Measurements from ENCODE around the gene CEP112.
"Not testable (repeated sequence)": the region's sequence is repeated elsewhere in the genome, so short reads cannot be mapped to it uniquely, and the experiment has no call there.

CEP112 gene

DNA sequence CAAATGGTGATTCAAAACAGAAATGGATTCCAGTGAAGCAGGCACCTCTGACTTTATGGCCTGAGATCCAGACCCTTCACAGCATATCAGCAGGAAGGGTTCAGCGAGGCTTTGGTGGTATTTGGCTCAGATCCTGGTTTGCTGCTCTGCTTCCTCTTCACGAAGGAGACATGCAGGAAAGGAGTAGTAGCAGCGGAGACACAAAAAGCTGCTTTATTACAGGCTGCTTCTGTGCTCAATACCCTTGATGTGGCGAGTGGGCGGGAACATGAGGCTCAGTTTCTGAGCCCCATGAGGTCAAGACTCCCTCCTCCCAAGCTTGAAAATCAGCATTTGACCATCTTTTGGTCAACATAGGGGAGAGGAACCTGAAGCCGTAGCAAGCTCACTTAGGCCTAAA, 417.1 kb downstream of the CEP112 start:
- DNase-seq (ENCODE audit: low spot score) = no peak

GRCh38 chr17:65772989-65773388, 418.9 kb downstream of the CEP112 start:
- DNase-seq (ENCODE audit: low spot score) = no peak

DNA sequence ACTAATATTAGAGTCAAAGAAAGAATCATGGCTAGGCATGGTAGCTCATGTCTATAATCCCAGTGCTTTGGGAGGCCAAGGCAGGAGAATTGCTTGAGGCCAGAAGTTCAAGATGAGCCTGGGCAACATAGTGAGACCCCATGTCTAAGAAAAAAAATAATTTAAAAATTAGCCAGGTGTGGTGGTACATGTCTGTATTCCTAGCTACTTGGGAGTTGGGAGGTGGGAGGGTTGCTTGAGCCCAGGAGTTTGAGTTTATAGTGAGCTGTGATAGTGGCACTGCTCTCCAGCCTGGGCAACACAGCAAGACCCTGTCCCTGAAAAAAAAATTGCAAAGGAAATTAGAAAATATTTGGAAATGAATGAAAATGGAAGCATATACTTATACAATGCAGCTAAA, 420.2 kb downstream of the CEP112 start:
- DNase-seq (ENCODE audit: low spot score) = no peak

DNA sequence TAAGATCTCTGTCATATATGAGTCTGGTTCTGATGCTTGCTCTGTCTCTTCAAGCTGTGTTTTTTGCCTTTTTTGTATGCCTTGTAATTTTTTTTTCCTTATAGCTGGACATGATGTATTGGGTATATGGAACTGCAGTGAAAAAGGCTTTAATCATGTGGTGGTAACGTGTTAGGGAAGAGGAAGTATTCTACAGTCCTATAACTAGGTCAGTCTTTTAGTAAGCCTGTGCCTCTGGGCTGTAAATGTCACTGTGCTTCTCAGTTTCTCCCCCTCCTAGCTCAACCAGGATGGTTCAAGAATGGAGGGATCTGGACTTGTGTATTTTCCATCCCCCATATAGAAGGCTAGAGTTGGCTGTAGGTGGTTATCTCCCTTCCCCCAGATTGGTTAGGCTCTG, 428.1 kb downstream of the CEP112 start:
- no peak for DNase-seq (ENCODE audit: low spot score)

GRCh38 chr17:65762973-65763372, 429.0 kb downstream of the CEP112 start:
- no peak for DNase-seq (ENCODE audit: low spot score)

DNA sequence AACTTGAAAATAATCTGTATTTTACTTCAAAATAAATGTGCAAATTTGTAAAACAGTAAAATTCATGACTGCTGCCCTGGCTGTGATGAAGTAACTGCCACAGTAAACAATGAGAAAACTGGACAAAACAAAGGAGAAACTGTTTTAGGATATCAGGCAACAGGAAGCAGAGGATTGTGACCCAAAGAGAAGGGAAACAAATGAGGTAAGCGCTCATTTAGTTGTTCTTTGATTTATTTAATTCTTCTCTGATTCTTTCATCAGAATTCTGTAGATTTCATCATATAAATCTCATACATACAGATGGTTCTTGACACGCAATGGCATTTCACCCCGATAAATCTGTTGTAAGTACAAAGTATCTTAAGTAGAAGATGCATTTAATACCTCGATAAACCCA, 432.4 kb downstream of the CEP112 start:
- DNase-seq (ENCODE audit: low spot score) = no peak

- DNase-seq (ENCODE audit: low spot score) = no peak
Measured at GRCh38 chr17:65756760-65757159, 435.2 kb downstream of the CEP112 start.

GRCh38 chr17:65755799-65756198, 436.1 kb downstream of the CEP112 start:
- no peak for DNase-seq (ENCODE audit: low spot score)

GRCh38 chr17:65754630-65755029, 437.3 kb downstream of the CEP112 start:
- DNase-seq (ENCODE audit: low spot score) = no peak

DNA sequence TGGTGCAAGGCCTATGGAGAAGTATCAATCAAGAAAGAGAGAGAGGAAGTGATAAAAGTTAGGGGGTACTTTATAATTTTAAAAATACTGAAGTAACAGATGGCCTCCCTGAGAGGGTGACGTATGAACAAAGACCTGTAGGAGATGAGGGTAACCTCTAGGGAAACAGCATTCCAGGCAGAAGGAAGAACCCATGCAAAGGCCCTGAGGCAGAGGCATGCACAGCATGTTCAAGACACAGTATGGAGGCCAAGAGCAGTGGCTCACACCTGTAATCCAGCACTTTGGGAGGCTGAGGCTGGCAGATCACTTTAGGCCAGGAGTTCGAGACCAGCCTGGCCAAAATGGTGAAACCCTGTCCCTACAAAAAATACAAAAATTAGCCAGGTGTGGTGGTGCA, 437.9 kb downstream of the CEP112 start:
- no peak for DNase-seq (ENCODE audit: low spot score)

GRCh38 chr17:65753348-65753747, 438.6 kb downstream of the CEP112 start:
- no peak for DNase-seq (ENCODE audit: low spot score)

GRCh38 chr17:65751263-65751662, 440.7 kb downstream of the CEP112 start:
- no peak for DNase-seq (ENCODE audit: low spot score)

DNA sequence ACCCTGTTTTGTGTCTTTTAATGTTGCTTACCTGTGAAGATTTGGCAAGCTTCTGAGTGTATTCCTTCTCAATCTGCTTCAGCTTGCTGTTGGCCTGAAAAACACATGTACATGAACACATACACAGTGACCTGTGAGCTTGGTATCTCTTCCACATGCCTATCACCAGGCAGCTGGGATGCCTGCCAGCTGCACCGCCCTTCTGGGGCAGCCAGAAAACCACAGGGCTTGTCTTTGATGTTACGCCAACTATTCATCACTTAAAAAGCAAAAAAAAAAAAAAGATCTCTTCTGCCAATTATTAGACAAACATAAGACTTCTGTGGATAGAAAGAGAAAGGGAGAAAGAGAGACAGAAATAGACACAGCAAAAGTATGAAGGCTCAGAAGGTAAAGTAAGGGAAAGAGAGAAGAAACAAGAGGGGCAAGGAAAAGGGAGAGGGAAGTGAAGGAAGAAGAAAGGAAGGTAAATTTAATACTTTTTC, 441.3 kb downstream of the CEP112 start:
- peak; percentile 61 for DNase-seq (ENCODE audit: low spot score)

DNA sequence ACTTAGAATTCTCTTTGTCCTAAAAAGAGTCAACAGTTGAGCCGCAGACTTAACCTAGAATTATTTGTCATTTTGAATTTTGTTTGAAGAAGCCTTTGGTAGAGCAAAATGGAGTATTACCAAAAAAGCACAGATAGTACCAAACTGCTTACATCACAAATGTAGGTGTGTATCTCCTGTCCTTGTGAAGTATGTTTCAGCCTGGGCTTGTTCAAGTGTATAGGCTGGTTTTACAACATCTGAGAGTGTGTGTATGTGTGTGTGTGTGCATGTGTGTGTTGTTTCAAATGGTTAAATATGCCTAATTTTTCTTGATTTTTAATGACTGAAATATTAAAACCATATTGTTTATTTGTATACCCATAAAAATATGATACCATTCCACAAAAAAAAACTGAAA, 441.8 kb downstream of the CEP112 start:
- no peak for DNase-seq (ENCODE audit: low spot score)

GRCh38 chr17:65749479-65749878, 442.5 kb downstream of the CEP112 start:
- DNase-seq (ENCODE audit: low spot score) = no peak

- DNase-seq (ENCODE audit: low spot score) = no peak
Measured at GRCh38 chr17:65745241-65745640, 446.7 kb downstream of the CEP112 start.

GRCh38 chr17:65743308-65743655, 448.7 kb downstream of the CEP112 start:
- DNase-seq (ENCODE audit: low spot score) = no peak

DNA sequence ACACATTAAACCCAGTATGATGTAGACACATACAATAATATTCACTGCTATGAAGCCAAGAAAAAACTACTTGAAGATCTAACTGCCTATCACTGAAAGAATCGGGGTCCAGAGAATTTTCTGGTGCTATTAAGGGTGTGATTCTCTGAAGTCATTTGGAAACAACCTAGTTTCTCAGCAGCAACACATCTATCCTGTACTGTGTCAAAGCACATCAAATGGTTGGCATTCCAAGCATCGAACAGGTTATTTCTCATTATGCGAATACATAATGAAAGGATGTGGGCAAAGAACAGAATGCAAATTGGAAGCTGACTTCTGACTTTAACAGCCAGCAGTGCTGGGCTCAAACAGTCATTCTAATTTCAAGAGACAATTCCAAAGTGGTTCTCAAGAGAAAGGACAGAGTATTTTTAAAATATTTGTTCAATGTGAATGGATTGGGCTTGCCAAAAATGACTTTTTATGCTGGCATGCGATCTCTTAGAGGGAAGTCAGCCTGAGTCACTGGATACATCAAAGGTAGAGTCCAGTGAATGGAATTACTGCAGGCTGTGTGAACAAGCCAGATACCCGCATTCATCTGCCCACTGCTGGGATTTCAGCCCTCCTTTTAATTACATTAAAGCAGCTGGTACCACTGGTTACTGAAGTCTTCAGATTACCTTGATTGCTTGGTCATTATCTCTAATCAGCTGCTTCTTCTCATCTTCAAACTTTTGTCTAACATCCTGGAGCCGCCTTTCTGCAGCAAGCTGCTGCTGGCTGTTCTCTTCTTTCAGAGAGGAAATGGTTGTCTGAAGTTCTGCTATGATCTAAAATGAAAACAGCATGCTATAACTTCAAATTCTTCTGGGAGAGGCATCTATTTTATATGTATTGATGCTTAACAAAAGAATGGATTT, 449.3 kb downstream of the CEP112 start:
- DNase-seq (ENCODE audit: low spot score) = no peak

DNA sequence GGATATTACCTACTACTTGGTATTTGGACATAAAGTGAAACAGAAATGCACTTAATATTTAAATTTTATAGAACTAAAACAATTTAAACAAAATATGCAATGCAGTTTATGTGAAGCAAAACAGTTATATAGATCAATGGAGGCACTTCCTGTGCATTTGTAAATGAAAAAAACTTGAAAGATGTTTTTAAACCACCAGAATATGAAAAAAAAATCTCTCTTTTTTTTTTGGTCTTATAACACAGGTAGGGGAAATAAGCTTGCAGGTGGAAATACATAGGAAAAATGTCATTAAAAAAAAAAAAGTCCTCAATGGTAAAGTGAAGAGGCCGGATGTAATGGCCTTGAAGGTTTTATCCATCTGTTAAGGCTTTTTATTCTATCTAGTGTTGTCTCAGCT, 450.2 kb downstream of the CEP112 start:
- no peak for DNase-seq (ENCODE audit: low spot score)

- DNase-seq (ENCODE audit: low spot score) = no peak
Measured at GRCh38 chr17:65739034-65739433, 452.9 kb downstream of the CEP112 start.

DNA sequence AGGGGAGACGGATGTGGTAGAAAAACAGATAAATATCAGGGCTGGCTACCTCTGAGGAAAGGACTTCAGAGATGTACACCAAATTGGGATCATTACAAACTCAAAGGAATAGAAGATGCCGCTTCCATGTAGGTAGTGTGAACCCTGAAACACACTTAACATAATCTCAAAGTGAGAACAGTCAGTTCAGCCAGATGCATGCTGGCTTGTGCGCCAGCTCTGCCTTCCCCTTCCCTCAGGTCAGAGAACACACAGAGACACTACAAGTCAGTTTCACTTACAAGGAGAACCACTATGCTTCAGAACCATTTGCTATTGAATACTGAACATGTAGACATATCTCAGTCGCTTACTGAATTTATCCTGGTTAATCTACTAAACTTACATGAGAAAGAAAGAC, 454.5 kb downstream of the CEP112 start:
- no peak for DNase-seq (ENCODE audit: low spot score)

GRCh38 chr17:65733314-65733713, 458.6 kb downstream of the CEP112 start:
- DNase-seq (ENCODE audit: low spot score) = no peak

- DNase-seq (ENCODE audit: low spot score) = not testable (repeated sequence)
Measured at GRCh38 chr17:65732667-65733066, 459.3 kb downstream of the CEP112 start.

DNA sequence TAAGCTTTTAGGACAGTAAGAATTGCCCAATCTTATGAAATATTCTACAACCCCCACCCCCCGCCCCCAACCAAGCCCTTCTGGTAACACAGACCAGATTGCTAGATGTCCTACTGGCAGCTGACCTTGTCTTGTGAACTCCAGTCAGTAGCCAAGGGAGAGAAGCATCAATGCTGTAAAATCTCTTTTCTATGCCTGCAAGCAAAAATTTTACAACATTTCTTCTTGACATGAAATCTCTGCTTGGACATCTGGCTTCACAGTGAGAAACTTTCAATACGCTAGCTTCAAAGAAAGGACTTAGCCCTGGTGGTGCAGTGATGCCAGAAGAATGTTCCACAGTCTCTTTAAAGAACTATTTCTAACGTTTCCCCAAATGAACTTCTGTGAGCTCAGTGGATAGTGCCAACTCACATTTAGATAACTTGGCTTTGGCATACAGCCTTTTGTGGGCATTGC, 461.2 kb downstream of the CEP112 start:
- DNase-seq (ENCODE audit: low spot score) = no peak

All from CD4-positive, alpha-beta T cell treated with Interleukin-2 at 100 ng/mL for 4 hours (primary cell).